ENCODE data around the gene CNNM3. TPM values are rescaled to one million over a fixed set of nuclear protein-coding genes. Genes with fewer than 3 reads are reported as not detected.

The CNNM3 gene
- total and polyA plus RNA-seq, 5 donors = 7.2 to 14.5 (median 11.0) TPM

- H3K4me1 ChIP-seq (ENCODE audit: control insufficient read depth, insufficient read depth, low read length) = peaks cover 3% of the 10 kb centered on the region
- DNase-seq = peak; percentile 64 to 86 (median 83)
- H3K27ac ChIP-seq (ENCODE audit: low read length) = peak overlapping the region; percentile 92
- no peak overlapping the region for H3K4me3 ChIP-seq (ENCODE audit: low read length)
- peak; percentile 75 to 81 for ATAC-seq
- intact Hi-C loops (cut with DNase I) = no loop called here
- 63% methylated on average over 7 of the region's 7 CpGs for WGBS
- H3K9me3 ChIP-seq (ENCODE audit: control insufficient read depth, low read length) = no peaks in the 10 kb centered on the region
- no peaks in the 10 kb centered on the region for H3K27me3 ChIP-seq (ENCODE audit: control insufficient read depth, insufficient read depth)
These were observed 26.5 kb downstream of the CNNM3 start for GRCh38 chr2:96842600-96842999.

- ATAC-seq (peak; percentile 27 to 44), DNase-seq (peak in 1 of 3 donors; percentile 57)
- Histone ChIP-seq H3K27me3 (ENCODE audit: control insufficient read depth, insufficient read depth) (no peaks in the 10 kb centered on the region), H3K9me3 (ENCODE audit: control insufficient read depth, low read length) (no peaks in the 10 kb centered on the region), H3K27ac (ENCODE audit: low read length) (peak within 1 kb of the TSS; percentile 92), H3K4me3 (ENCODE audit: low read length) (no peak within 1 kb of the TSS), H3K4me1 (ENCODE audit: control insufficient read depth, insufficient read depth, low read length) (peaks cover 3% of the 10 kb centered on the region)
- intact Hi-C loops (cut with DNase I) = no loop called here
- 86% methylated on average over 14 of the region's 14 CpGs for WGBS
These were observed 27.6 kb downstream of the CNNM3 start, which contains the start of gene ANKRD23 for GRCh38 chr2:96843538-96844268. TSS of gene ANKRD23 (minus strand) at chr2:96844021. CDS start at chr2:96843992, 29 bp downstream.

GRCh38 chr2:96844405-96844808 is 28.3 kb downstream of the CNNM3 start:
- H3K4me3 ChIP-seq (ENCODE audit: low read length) = no peak overlapping the region
- intact Hi-C loops (cut with DNase I) = no loop called here
- WGBS = 73% methylated on average over 17 of the region's 17 CpGs
- H3K27me3 ChIP-seq (ENCODE audit: control insufficient read depth, insufficient read depth) = no peaks in the 10 kb centered on the region
- peak overlapping the region; percentile 72 for H3K27ac ChIP-seq (ENCODE audit: low read length)
- peak in 1 of 3 donors; percentile 55 for DNase-seq
- ATAC-seq = no peak
- H3K4me1 ChIP-seq (ENCODE audit: control insufficient read depth, insufficient read depth, low read length) = peaks cover 3% of the 10 kb centered on the region
- H3K9me3 ChIP-seq (ENCODE audit: control insufficient read depth, low read length) = no peaks in the 10 kb centered on the region

- no peaks in the 10 kb centered on the region for H3K27me3 ChIP-seq (ENCODE audit: control insufficient read depth, insufficient read depth)
- H3K4me1 ChIP-seq (ENCODE audit: control insufficient read depth, insufficient read depth, low read length) = peaks cover 3% of the 10 kb centered on the region
- 94% methylated on average over 5 of the region's 5 CpGs for WGBS
- H3K9me3 ChIP-seq (ENCODE audit: control insufficient read depth, low read length) = no peaks in the 10 kb centered on the region
- no peak for DNase-seq
- H3K4me3 ChIP-seq (ENCODE audit: low read length) = no peak overlapping the region
- intact Hi-C loops (cut with DNase I) = no loop called here
- ATAC-seq = no peak
- H3K27ac ChIP-seq (ENCODE audit: low read length) = no peak overlapping the region
These were observed 30.8 kb downstream of the CNNM3 start for GRCh38 chr2:96846825-96847224.

- DNase-seq = no peak
- 74% methylated on average over 10 of the region's 10 CpGs for WGBS
- ATAC-seq = no peak
- no peaks in the 10 kb centered on the region for H3K27me3 ChIP-seq (ENCODE audit: control insufficient read depth, insufficient read depth)
- H3K27ac ChIP-seq (ENCODE audit: low read length) = no peak overlapping the region
- no peaks in the 10 kb centered on the region for H3K9me3 ChIP-seq (ENCODE audit: control insufficient read depth, low read length)
- intact Hi-C loops (cut with DNase I) = no loop called here
- H3K4me1 ChIP-seq (ENCODE audit: control insufficient read depth, insufficient read depth, low read length) = peaks cover 3% of the 10 kb centered on the region
- no peak overlapping the region for H3K4me3 ChIP-seq (ENCODE audit: low read length)
These were observed 31.5 kb downstream of the CNNM3 start for GRCh38 chr2:96847586-96847985.

- DNase-seq (peak in 1 of 3 donors; percentile 34), ATAC-seq (no peak)
- Histone ChIP-seq H3K9me3 (ENCODE audit: control insufficient read depth, low read length) (no peaks in the 10 kb centered on the region), H3K4me3 (ENCODE audit: low read length) (no peak overlapping the region), H3K27ac (ENCODE audit: low read length) (no peak overlapping the region), H3K4me1 (ENCODE audit: control insufficient read depth, insufficient read depth, low read length) (peaks cover 2% of the 10 kb centered on the region), H3K27me3 (ENCODE audit: control insufficient read depth, insufficient read depth) (no peaks in the 10 kb centered on the region)
- 80% methylated on average over 9 of the region's 9 CpGs for WGBS
- intact Hi-C loops (cut with DNase I) = no loop called here
These were observed 32.2 kb downstream of the CNNM3 start for GRCh38 chr2:96848264-96848663.

GRCh38 chr2:96852667-96853066 is 36.6 kb downstream of the CNNM3 start:
- DNase-seq = peak in 1 of 3 donors; percentile 36
- no peaks in the 10 kb centered on the region for H3K9me3 ChIP-seq (ENCODE audit: control insufficient read depth, low read length)
- peaks cover 4% of the 10 kb centered on the region for H3K4me1 ChIP-seq (ENCODE audit: control insufficient read depth, insufficient read depth, low read length)
- intact Hi-C loops (cut with DNase I) = loop anchor here in 1 of 4 donors (10.0 kb wide), 1 partner anchor 52 kb away; no protein-coding TSS in a partner anchor
- 96% methylated on average over 6 of the region's 6 CpGs for WGBS
- no peak for ATAC-seq
- H3K27me3 ChIP-seq (ENCODE audit: control insufficient read depth, insufficient read depth) = no peaks in the 10 kb centered on the region
- H3K27ac ChIP-seq (ENCODE audit: low read length) = no peak overlapping the region
- no peak overlapping the region for H3K4me3 ChIP-seq (ENCODE audit: low read length)

GRCh38 chr2:96853321-96853720 is 37.3 kb downstream of the CNNM3 start:
- H3K4me1 ChIP-seq (ENCODE audit: control insufficient read depth, insufficient read depth, low read length) = peaks cover 4% of the 10 kb centered on the region
- intact Hi-C loops (cut with DNase I) = loop anchor here in 1 of 4 donors (10.0 kb wide), 1 partner anchor 51 kb away; no protein-coding TSS in a partner anchor
- H3K27me3 ChIP-seq (ENCODE audit: control insufficient read depth, insufficient read depth) = no peaks in the 10 kb centered on the region
- H3K9me3 ChIP-seq (ENCODE audit: control insufficient read depth, low read length) = no peaks in the 10 kb centered on the region
- DNase-seq = peak in 1 of 3 donors; percentile 29
- ATAC-seq = no peak
- H3K27ac ChIP-seq (ENCODE audit: low read length) = no peak overlapping the region
- no peak overlapping the region for H3K4me3 ChIP-seq (ENCODE audit: low read length)
- 95% methylated on average over 15 of the region's 15 CpGs for WGBS

- Histone ChIP-seq H3K27ac (ENCODE audit: low read length) (peak overlapping the region; percentile 87), H3K27me3 (ENCODE audit: control insufficient read depth, insufficient read depth) (no peaks in the 10 kb centered on the region), H3K4me3 (ENCODE audit: low read length) (peak overlapping the region; percentile 63), H3K9me3 (ENCODE audit: control insufficient read depth, low read length) (no peaks in the 10 kb centered on the region), H3K4me1 (ENCODE audit: control insufficient read depth, insufficient read depth, low read length) (peaks cover 4% of the 10 kb centered on the region)
- peak in 1 of 3 donors; percentile 64 for DNase-seq
- 13% methylated on average over 27 of the region's 27 CpGs for WGBS
- intact Hi-C loops (cut with DNase I) = loop anchor here in 2 of 4 donors (5.0 to 10.0 kb wide), 2 partner anchors 48 to 95 kb away; no protein-coding TSS in a partner anchor
- ATAC-seq = peak in 1 of 2 donors; percentile 1
These were observed 41.0 kb downstream of the CNNM3 start for GRCh38 chr2:96856776-96857666.

- Histone ChIP-seq H3K27ac (ENCODE audit: low read length) (peak within 1 kb of the TSS; percentile 87), H3K4me1 (ENCODE audit: control insufficient read depth, insufficient read depth, low read length) (peaks cover 4% of the 10 kb centered on the region), H3K4me3 (ENCODE audit: low read length) (peak within 1 kb of the TSS; percentile 63), H3K9me3 (ENCODE audit: control insufficient read depth, low read length) (no peaks in the 10 kb centered on the region), H3K27me3 (ENCODE audit: control insufficient read depth, insufficient read depth) (no peaks in the 10 kb centered on the region)
- ATAC-seq (peak; percentile 96), DNase-seq (peak; percentile 98 to 100 (median 99))
- under 1% methylated on average over 81 of the region's 81 CpGs for WGBS
- intact Hi-C loops (cut with DNase I) = loop anchor here in 3 of 4 donors (2.0 to 10.0 kb wide), 3 partner anchors 47 to 94 kb away; no protein-coding TSS in a partner anchor
These were observed 41.8 kb downstream of the CNNM3 start, which contains the start of gene ANKRD39 for GRCh38 chr2:96857667-96858372. TSS of gene ANKRD39 (minus strand) at chr2:96858016. CDS start at chr2:96857987, 29 bp downstream.
